H9 (cell line): ENCODE measurements around the gene CELF5. TPM values are rescaled to one million over a fixed set of nuclear protein-coding genes. Genes with fewer than 3 reads are reported as not detected.

Source experiments
- DNase-seq: peaks from one replicate; pipeline ENCODE4 v3.0.0-alpha.2; 2017
- H2AFZ ChIP-seq: one replicate; pipeline ENCODE4 v1.6.1; 2013; ENCODE audit warnings: mild to moderate bottlenecking, low read length, control low read depth, moderate library complexity
- H2AK5ac ChIP-seq: 2 replicates; pipeline ENCODE4 v1.6.1; 2013; ENCODE audit warnings: low read length, control low read depth, mixed read lengths; ENCODE audit not compliant: insufficient read length
- H2BK120ac ChIP-seq: one replicate; pipeline ENCODE4 v1.6.1; 2013; ENCODE audit warnings: low read depth, mild to moderate bottlenecking, low read length, control low read depth, inconsistent platforms; ENCODE audit not compliant: poor library complexity, severe bottlenecking
- H2BK12ac ChIP-seq: 2 replicates; pipeline ENCODE4 v1.6.1; 2013; ENCODE audit warnings: low read length, control low read depth, mixed read lengths, low read depth; ENCODE audit not compliant: insufficient read length
- H2BK15ac ChIP-seq: 2 replicates; pipeline ENCODE4 v1.6.1; 2013; ENCODE audit warnings: low read depth, low read length, control low read depth
- H2BK20ac ChIP-seq: one replicate; pipeline ENCODE4 v1.6.1; 2013; ENCODE audit warnings: low read depth, mild to moderate bottlenecking, low read length, control low read depth, inconsistent platforms; ENCODE audit not compliant: poor library complexity, severe bottlenecking
- H2BK5ac ChIP-seq: 2 replicates; pipeline ENCODE4 v1.6.1; 2013; ENCODE audit warnings: low read length, control low read depth, mixed read lengths; ENCODE audit not compliant: insufficient read length
- H3K14ac ChIP-seq: 2 replicates; pipeline ENCODE4 v1.6.1; 2013; ENCODE audit warnings: low read length, control low read depth; ENCODE audit not compliant: insufficient read depth
- H3K18ac ChIP-seq: 2 replicates; pipeline ENCODE4 v1.6.1; 2013; ENCODE audit warnings: low read depth, mild to moderate bottlenecking, mixed read lengths, low read length, control low read depth; ENCODE audit not compliant: insufficient read length
- H3K23ac ChIP-seq: 2 replicates; pipeline ENCODE4 v1.6.1; 2013; ENCODE audit warnings: low read length, control low read depth, mixed read lengths, low read depth; ENCODE audit not compliant: insufficient read length
- H3K23me2 ChIP-seq: 2 replicates; pipeline ENCODE4 v1.6.1; 2013; ENCODE audit warnings: low read depth, mild to moderate bottlenecking, mixed read lengths, low read length, control low read depth; ENCODE audit not compliant: insufficient read length, poor library complexity, severe bottlenecking
- H3K27ac ChIP-seq: 2 replicates; pipeline ENCODE4 v1.5.1; 2013; ENCODE audit warnings: low read length, control low read depth, mixed read lengths, low read depth; ENCODE audit not compliant: insufficient read length
- H3K27me3 ChIP-seq: 2 replicates; pipeline ENCODE4 v1.6.1; 2013; ENCODE audit warnings: low read length, control low read depth, inconsistent platforms; ENCODE audit not compliant: insufficient read depth
- H3K4ac ChIP-seq: 2 replicates; pipeline ENCODE4 v1.6.1; 2013; ENCODE audit warnings: low read depth, mild to moderate bottlenecking, control low read depth, inconsistent platforms, low read length, moderate library complexity
- H3K4me1 ChIP-seq: 2 replicates; pipeline ENCODE4 v1.6.1; 2013; ENCODE audit warnings: low read length, control low read depth, inconsistent platforms; ENCODE audit not compliant: insufficient read depth
- H3K4me2 ChIP-seq: 2 replicates; pipeline ENCODE4 v1.6.1; 2013; ENCODE audit warnings: low read length, control low read depth, mixed read lengths; ENCODE audit not compliant: insufficient read length, insufficient read depth
- H3K56ac ChIP-seq: 2 replicates; pipeline ENCODE4 v1.6.1; 2013; ENCODE audit warnings: low read depth, mild to moderate bottlenecking, mixed read lengths, low read length, control low read depth; ENCODE audit not compliant: insufficient read length
- H3K79me1 ChIP-seq: 2 replicates; pipeline ENCODE4 v1.6.1; 2013; ENCODE audit warnings: low read depth, mild to moderate bottlenecking, moderate library complexity, low read length, control low read depth, inconsistent platforms; ENCODE audit not compliant: insufficient read depth, poor library complexity, severe bottlenecking
- H3K79me2 ChIP-seq: 2 replicates; pipeline ENCODE4 v1.6.1; 2013; ENCODE audit warnings: low read length, control low read depth, inconsistent platforms; ENCODE audit not compliant: insufficient read depth
- H3K9ac ChIP-seq: 2 replicates; pipeline ENCODE4 v1.6.1; 2013; ENCODE audit warnings: low read length, control low read depth, mixed read lengths; ENCODE audit not compliant: insufficient read length; ENCODE audit errors: extremely low read depth
- H3K9me3 ChIP-seq: one replicate; pipeline ENCODE4 v1.6.1; 2013; ENCODE audit warnings: low read depth, low read length, inconsistent platforms; ENCODE audit not compliant: control insufficient read depth
- H3T11ph ChIP-seq: one replicate; pipeline ENCODE4 v1.6.1; 2013; ENCODE audit warnings: mild to moderate bottlenecking, low read length, control low read depth, inconsistent platforms
- H4K20me1 ChIP-seq: one replicate; pipeline ENCODE4 v1.6.1; 2013; ENCODE audit not compliant: control insufficient read depth, insufficient read length, insufficient read depth
- H4K5ac ChIP-seq: 2 replicates; pipeline ENCODE4 v1.6.1; 2013; ENCODE audit warnings: low read depth, mild to moderate bottlenecking, mixed read lengths, low read length, control low read depth; ENCODE audit not compliant: insufficient read length
- H4K8ac ChIP-seq: replicated peaks from 2 replicates; pipeline ENCODE4 v1.6.1; 2013; ENCODE audit warnings: low read length, control low read depth, mixed read lengths, low read depth; ENCODE audit not compliant: insufficient read length
- H4K91ac ChIP-seq: 2 replicates; pipeline ENCODE4 v1.6.1; 2013; ENCODE audit warnings: low read depth, mild to moderate bottlenecking, moderate library complexity, mixed read lengths, low read length, control low read depth; ENCODE audit not compliant: insufficient read length
- H3K27ac Mint-ChIP-seq, 3 experiments: 2 replicates in 2 of 3; 3 replicates in 1 of 3; pipeline ENCODE4 v1.8.0; 2020 to 2021; ENCODE audit warnings: mixed read lengths in 3 of 3, mild to moderate bottlenecking in 1 of 3, moderate library complexity in 1 of 3
- H3K27me3 Mint-ChIP-seq: 2 replicates; pipeline ENCODE4 v1.8.0; 2021; ENCODE audit warnings: low read depth, mild to moderate bottlenecking, moderate library complexity, mixed read lengths
- H3K36me3 Mint-ChIP-seq, 3 experiments: 2 replicates in 2 of 3; 3 replicates in 1 of 3; pipeline ENCODE4 v1.8.0; 2020 to 2021; ENCODE audit warnings: low read depth in 3 of 3, mixed read lengths in 3 of 3; ENCODE audit not compliant: insufficient read depth in 1 of 3
- H3K4me1 Mint-ChIP-seq, 2 experiments: 2 replicates each; pipeline ENCODE4 v1.8.0; 2020; ENCODE audit warnings: mixed read lengths in 2 of 2
- H3K4me3 Mint-ChIP-seq, 2 experiments: 2 replicates in 1 of 2; 3 replicates in 1 of 2; pipeline ENCODE4 v1.8.0; 2020 to 2021; ENCODE audit warnings: mild to moderate bottlenecking in 2 of 2, mixed read lengths in 2 of 2, moderate library complexity in 1 of 2
- H3K9me3 Mint-ChIP-seq, 2 experiments: 2 replicates in 1 of 2; 3 replicates in 1 of 2; pipeline ENCODE4 v1.8.0; 2020; ENCODE audit warnings: mild to moderate bottlenecking in 2 of 2, mixed read lengths in 2 of 2, moderate library complexity in 1 of 2
- WGBS: extraction: QIAGEN DNeasy Blood & Tissue Kit; methylation state at CpG from one replicate; pipeline ENCODE4 v1.1.7; 2013; ENCODE audit warnings: missing lambda C conversion rate, low lambda C conversion rate, mixed read lengths; ENCODE audit not compliant: insufficient read length; ENCODE audit errors: extremely low coverage; 5-methylcytosine and 5-hydroxymethylcytosine counted together
- total RNA-seq: library from RNA; stranded (reverse); gene quantifications from 2 replicates; pipeline ENCODE4 v1.2.1, GENCODE V29; 2021
- TF ChIP-seq, protein P1 (sequence below): fragments of 200-600 bp; sonication (generic); conservative IDR thresholded peaks from 3 replicates; pipeline ENCODE4 v1.8.0; 2021; ENCODE audit warnings: antibody characterized with exemption, mild to moderate bottlenecking

Gene CELF5
- total RNA-seq, 1 experiment from 2014 or later: 4.8 TPM

DNA sequence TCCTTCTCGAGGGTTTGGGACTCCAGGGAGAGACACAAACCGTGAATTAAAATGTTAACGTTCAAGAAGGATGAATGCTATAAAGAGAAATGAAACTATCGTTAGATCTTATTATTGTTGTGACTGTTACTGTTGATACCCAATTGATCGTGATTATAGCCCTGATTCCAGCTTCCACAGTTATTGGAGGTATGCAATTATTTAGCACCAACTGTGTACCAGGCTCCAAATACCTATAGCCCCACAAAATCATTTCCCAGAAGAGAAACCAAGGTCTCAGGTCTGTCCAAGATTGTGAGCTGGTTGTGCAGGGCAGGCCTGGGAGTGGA is 111.9 kb downstream of the CELF5 start:
- Histone ChIP-seq H3K9me3 (no peaks in the 10 kb centered on the region), H3K4me1 (no peaks in the 10 kb centered on the region), H2BK5ac (no peak overlapping the region), H4K91ac (no peak overlapping the region), H2BK20ac (no peak overlapping the region), H4K8ac (no peak overlapping the region), H3K18ac (no peak overlapping the region), H3K14ac (no peak overlapping the region), H3K4me2 (no peak overlapping the region), H2BK120ac (no peak overlapping the region), H2AK5ac (no peak overlapping the region), H4K5ac (no peak overlapping the region), H3K23me2 (no peaks in the 10 kb centered on the region), H2BK15ac (no peak overlapping the region), H3K23ac (no peak overlapping the region), H3K27me3 (no peaks in the 10 kb centered on the region; the same call in 1 of the 2 replicates), H2BK12ac (no peak overlapping the region), H3K4ac (no peak overlapping the region), H2AFZ (no peak overlapping the region), H3K79me1 (no peaks in the 10 kb centered on the region), H3K79me2 (no peaks in the 10 kb centered on the region), H3K56ac (no peak overlapping the region), H4K20me1 (no peaks in the 10 kb centered on the region), H3K27ac (no peak overlapping the region), H3T11ph (no peak overlapping the region), H3K9ac (no peak overlapping the region)
- no CpG with 5 or more reads among the region's 5 CpGs for WGBS
- Mint-ChIP-seq H3K4me3 (no peak overlapping the region), H3K27ac (no peak overlapping the region), H3K27me3 (peaks cover 59% of the 10 kb centered on the region), H3K4me1 (no peaks in the 10 kb centered on the region), H3K36me3 (no peaks in the 10 kb centered on the region), H3K9me3 (no peaks in the 10 kb centered on the region; a peak in 2 of 5 replicates)
- no peak for DNase-seq
- TF ChIP-seq, protein P1, sequence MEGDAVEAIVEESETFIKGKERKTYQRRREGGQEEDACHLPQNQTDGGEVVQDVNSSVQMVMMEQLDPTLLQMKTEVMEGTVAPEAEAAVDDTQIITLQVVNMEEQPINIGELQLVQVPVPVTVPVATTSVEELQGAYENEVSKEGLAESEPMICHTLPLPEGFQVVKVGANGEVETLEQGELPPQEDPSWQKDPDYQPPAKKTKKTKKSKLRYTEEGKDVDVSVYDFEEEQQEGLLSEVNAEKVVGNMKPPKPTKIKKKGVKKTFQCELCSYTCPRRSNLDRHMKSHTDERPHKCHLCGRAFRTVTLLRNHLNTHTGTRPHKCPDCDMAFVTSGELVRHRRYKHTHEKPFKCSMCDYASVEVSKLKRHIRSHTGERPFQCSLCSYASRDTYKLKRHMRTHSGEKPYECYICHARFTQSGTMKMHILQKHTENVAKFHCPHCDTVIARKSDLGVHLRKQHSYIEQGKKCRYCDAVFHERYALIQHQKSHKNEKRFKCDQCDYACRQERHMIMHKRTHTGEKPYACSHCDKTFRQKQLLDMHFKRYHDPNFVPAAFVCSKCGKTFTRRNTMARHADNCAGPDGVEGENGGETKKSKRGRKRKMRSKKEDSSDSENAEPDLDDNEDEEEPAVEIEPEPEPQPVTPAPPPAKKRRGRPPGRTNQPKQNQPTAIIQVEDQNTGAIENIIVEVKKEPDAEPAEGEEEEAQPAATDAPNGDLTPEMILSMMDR: no peak
